Amniotic epithelial cell (primary cell): Measurements from ENCODE around the gene FBXO33.
"Not testable (repeated sequence)": the region's sequence is repeated elsewhere in the genome, so short reads cannot be mapped to it uniquely, and the experiment has no call there.

Experiments
- DNase-seq: peaks from one replicate; pipeline ENCODE4 v3.0.0-alpha.2; 2010; ENCODE audit warnings: low read depth

The FBXO33 gene

DNA sequence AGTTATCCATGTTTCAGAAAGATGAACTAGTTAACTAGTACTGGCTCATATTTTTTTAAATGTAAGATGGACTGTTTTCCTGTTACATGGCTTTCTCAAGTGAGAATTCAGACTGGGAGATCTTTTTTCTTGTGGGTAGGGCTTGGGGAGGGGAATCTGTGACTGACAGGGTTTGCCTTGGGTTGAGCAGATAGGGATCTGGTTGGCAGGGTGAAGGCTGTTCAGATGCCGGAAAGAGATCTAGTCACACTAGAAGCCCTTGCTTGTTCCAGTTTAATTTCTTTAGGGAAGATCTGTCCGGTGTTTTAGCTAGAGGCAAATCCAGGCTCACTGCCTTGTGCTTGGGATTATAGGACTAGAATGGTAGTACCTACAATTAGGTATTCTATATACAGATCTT, 63.2 kb downstream of the FBXO33 start:
- no peak for DNase-seq

DNA sequence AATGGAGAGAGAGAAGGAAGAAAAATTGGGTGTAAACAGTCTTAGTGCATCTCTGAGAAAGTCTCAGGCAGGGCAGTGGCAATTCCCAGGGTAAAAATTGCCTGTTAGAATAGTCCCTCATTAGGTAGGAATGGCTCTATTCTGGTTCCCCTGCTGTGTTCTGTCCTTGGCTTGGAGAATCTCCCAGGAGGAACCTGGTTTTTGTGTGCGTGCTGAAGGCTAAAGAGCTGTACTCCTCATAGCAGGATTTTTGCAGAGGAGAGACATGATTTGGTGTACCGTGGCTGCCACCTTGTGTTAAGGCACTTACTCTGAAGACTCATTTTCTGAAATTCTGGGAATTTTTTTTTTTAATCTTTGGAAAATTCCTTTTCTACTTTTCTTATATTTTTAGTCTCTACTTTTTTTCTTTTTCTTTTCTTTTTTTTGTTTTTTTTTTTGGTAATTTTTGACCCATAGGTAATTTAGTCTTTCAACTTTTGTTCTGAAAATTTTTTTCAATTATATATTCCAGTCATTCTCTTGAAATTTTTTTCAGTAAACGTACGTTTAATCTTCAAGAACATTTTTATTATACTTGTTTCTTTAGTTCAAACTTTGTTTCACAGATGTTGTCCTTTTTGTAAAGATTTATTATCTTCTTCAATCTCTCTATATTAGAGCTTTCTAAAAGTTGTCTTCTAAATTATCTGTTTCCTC, 63.8 kb downstream of the FBXO33 start:
- peak; percentile 69 for DNase-seq

GRCh38 chr14:39367387-39367751, 64.9 kb downstream of the FBXO33 start:
- no peak for DNase-seq

- no peak for DNase-seq
Measured at GRCh38 chr14:39366460-39367386, 65.5 kb downstream of the FBXO33 start.

GRCh38 chr14:39365354-39365753, 66.9 kb downstream of the FBXO33 start:
- no peak for DNase-seq

DNA sequence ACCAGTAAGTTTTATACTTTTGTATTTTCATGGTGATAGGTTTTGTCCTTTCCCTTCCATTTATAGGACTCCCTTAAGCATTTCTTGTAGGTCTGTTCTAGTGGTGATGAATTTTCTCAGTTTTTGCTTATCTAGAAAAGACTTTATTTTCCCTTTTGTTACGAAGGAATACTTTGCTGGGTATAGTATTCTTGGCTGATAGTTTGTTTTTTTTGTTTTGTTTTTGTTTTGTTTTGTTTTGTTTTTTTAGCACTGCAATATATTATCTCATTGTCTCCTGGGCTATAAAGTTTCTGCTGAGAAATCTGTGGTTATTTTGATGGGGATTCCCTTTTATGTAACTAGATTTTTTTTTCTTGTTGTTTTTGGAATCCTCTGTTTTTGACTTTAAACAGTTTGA, 67.7 kb downstream of the FBXO33 start:
- DNase-seq = no peak

DNA sequence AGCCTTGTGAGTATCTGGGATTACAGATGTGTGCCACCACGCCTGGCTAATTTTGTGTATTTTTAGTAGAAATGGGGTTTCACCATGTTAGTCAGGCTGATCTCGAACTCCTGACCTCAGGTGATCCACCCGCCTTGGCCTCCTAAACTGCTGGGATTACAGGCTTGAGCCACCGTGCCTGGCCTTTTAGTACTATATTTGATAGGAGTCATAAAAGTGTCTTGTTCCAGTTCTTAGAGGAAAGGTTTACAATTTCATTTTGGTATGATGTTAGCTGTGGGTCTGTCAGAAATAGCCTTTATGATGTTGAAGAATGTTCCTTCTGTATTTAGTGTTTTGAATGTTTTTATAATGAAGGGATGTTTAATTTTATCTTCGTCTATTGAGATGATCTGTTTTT, 70.7 kb downstream of the FBXO33 start:
- not testable (repeated sequence) for DNase-seq

DNA sequence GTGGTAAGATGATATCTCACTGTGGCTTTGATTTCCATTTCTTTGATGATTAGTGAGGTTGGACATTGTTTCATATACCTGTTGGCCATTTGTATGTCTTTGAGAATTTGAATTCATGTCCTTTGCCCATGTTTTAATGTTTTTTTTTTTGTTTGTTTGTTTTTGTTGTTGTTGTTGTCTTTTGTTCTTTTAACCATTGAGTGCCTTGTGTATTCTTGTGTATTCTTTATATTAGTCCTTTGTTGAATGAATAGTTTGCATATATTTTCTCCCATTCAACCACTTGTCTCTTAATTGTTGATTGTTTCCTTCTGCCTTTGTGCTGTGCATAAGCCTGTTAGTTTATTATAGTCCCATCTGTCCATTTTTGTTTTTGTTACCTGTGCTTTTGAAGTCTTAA, 71.9 kb downstream of the FBXO33 start:
- DNase-seq = no peak

- DNase-seq = not testable (repeated sequence)
Measured at GRCh38 chr14:39359069-39359468, 73.2 kb downstream of the FBXO33 start.

- peak; percentile 82 for DNase-seq
Measured at GRCh38 chr14:39351708-39352107, 80.5 kb downstream of the FBXO33 start.

DNA sequence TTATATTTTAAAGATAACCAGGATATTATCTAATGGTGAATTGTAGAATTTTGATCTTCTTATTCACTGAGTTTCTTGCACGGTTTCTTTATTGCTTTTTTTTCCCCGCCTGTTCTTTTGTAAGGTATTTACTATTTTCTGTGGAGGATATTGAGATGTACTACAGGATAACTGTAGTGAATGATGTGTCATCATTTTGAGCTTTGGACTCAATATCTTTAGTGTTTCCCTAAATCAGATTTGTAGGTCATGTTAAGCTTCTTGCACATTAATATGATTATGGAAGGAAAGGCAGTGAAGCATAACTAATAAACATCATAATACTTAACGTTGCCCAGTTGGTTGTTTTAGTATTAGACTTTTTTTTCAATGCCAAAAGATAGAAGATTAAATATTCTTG, 81.4 kb downstream of the FBXO33 start:
- no peak for DNase-seq
